ENCODE measurements around the gene VWA3B.
"Not testable (repeated sequence)": the region's sequence is repeated elsewhere in the genome, so short reads cannot be mapped to it uniquely, and the experiment has no call there.

Gene VWA3B

GRCh38 chr2:98263362-98263761, 176.4 kb downstream of the VWA3B start:
- no peak for DNase-seq

- not testable (repeated sequence) for DNase-seq
Observed at GRCh38 chr2:98268225-98268624, 181.3 kb downstream of the VWA3B start.

- no peak for DNase-seq
Observed at GRCh38 chr2:98269274-98269673, 182.3 kb downstream of the VWA3B start.

- DNase-seq: no peak
Observed at GRCh38 chr2:98269830-98270229, 182.9 kb downstream of the VWA3B start.

- no peak for DNase-seq
Observed at GRCh38 chr2:98277162-98277859, 190.3 kb downstream of the VWA3B start.

- DNase-seq: no peak
Observed at GRCh38 chr2:98278074-98278473, 191.1 kb downstream of the VWA3B start.

GRCh38 chr2:98280376-98281102, 193.6 kb downstream of the VWA3B start:
- no peak for DNase-seq

GRCh38 chr2:98281607-98282006, 194.6 kb downstream of the VWA3B start:
- DNase-seq: no peak

GRCh38 chr2:98282109-98282508, 195.1 kb downstream of the VWA3B start:
- no peak for DNase-seq

- DNase-seq: no peak
Observed at GRCh38 chr2:98293030-98293429, 206.1 kb downstream of the VWA3B start.

- DNase-seq: no peak
Observed at GRCh38 chr2:98293931-98294687, 207.1 kb downstream of the VWA3B start.

GRCh38 chr2:98294711-98295110, 207.7 kb downstream of the VWA3B start:
- no peak for DNase-seq

GRCh38 chr2:98295275-98295674, 208.3 kb downstream of the VWA3B start:
- no peak for DNase-seq

- no peak for DNase-seq
Observed at GRCh38 chr2:98295721-98296414, 208.9 kb downstream of the VWA3B start.

GRCh38 chr2:98296440-98296839, 209.5 kb downstream of the VWA3B start:
- no peak for DNase-seq

- no peak for DNase-seq
Observed at GRCh38 chr2:98297817-98298682, 211.1 kb downstream of the VWA3B start.

- no peak for DNase-seq
Observed at GRCh38 chr2:98298683-98299164, 211.8 kb downstream of the VWA3B start.

GRCh38 chr2:98299211-98299905, 212.4 kb downstream of the VWA3B start:
- DNase-seq: no peak

- DNase-seq: no peak
Observed at GRCh38 chr2:98300141-98300874, 213.3 kb downstream of the VWA3B start.

GRCh38 chr2:98301469-98301868, 214.5 kb downstream of the VWA3B start:
- no peak for DNase-seq
